Stimulated activated CD4-positive, alpha-beta T cell treated with anti-CD3 and anti-CD28 coated beads, Interleukin-12 subunit alpha, Interleukin-12 subunit beta, amount 100 ng/mL, for 4 hours (primary cell): Measurements from ENCODE around the gene RBM19.

Experiments used
- DNase-seq: peaks from one replicate; pipeline ENCODE4 v3.0.0-alpha.2; 2020

Gene RBM19

GRCh38 chr12:113875691-113876090 lies 90.4 kb downstream of the RBM19 start:
- DNase-seq, result no peak

GRCh38 chr12:113874999-113875561 lies 91.0 kb downstream of the RBM19 start:
- DNase-seq, result no peak

- DNase-seq, result no peak
These were observed 91.8 kb downstream of the RBM19 start for GRCh38 chr12:113874326-113874725.

- no peak for DNase-seq
These were observed 92.4 kb downstream of the RBM19 start for GRCh38 chr12:113873740-113874139.

- no peak for DNase-seq
These were observed 95.2 kb downstream of the RBM19 start for GRCh38 chr12:113870890-113871289.

GRCh38 chr12:113870035-113870434 lies 96.1 kb downstream of the RBM19 start:
- no peak for DNase-seq

GRCh38 chr12:113868365-113868764 lies 97.8 kb downstream of the RBM19 start:
- no peak for DNase-seq

GRCh38 chr12:113867258-113867657 lies 98.9 kb downstream of the RBM19 start:
- DNase-seq, result no peak

GRCh38 chr12:113866496-113866895 lies 99.6 kb downstream of the RBM19 start:
- no peak for DNase-seq

- no peak for DNase-seq
These were observed 102.7 kb downstream of the RBM19 start for GRCh38 chr12:113863455-113863845.

- DNase-seq, result no peak
These were observed 103.3 kb downstream of the RBM19 start for GRCh38 chr12:113862590-113863454.

- no peak for DNase-seq
These were observed 104.3 kb downstream of the RBM19 start for GRCh38 chr12:113861708-113862312.

GRCh38 chr12:113860950-113861349 lies 105.2 kb downstream of the RBM19 start:
- no peak for DNase-seq

GRCh38 chr12:113860059-113860820 lies 105.9 kb downstream of the RBM19 start:
- DNase-seq, result no peak

- no peak for DNase-seq
These were observed 107.2 kb downstream of the RBM19 start for GRCh38 chr12:113858841-113859386.

- no peak for DNase-seq
These were observed 108.8 kb downstream of the RBM19 start for GRCh38 chr12:113857371-113857770.

GRCh38 chr12:113855998-113856397 lies 110.1 kb downstream of the RBM19 start:
- no peak for DNase-seq

- no peak for DNase-seq
These were observed 111.6 kb downstream of the RBM19 start for GRCh38 chr12:113854385-113855142.

- no peak for DNase-seq
These were observed 112.6 kb downstream of the RBM19 start for GRCh38 chr12:113853491-113853890.

GRCh38 chr12:113852695-113853490 lies 113.2 kb downstream of the RBM19 start:
- no peak for DNase-seq

- DNase-seq, result no peak
These were observed 113.9 kb downstream of the RBM19 start for GRCh38 chr12:113852264-113852663.
